Neuronal stem cell (in vitro differentiated cells): ENCODE data around the gene COPS7B.

ENCODE experiments used
- DNase-seq: peaks from one replicate; pipeline ENCODE4 v3.0.0-alpha.2; 2013; ENCODE audit warnings: low spot score
- H2AFZ ChIP-seq: one replicate; pipeline ENCODE4 v1.6.1; 2013; ENCODE audit warnings: mild to moderate bottlenecking, low read length, inconsistent platforms
- H2AK5ac ChIP-seq: 2 replicates; pipeline ENCODE4 v1.6.1; 2013; ENCODE audit warnings: low read depth, mild to moderate bottlenecking, inconsistent platforms, low read length, moderate library complexity, mixed read lengths
- H2BK120ac ChIP-seq: 2 replicates; pipeline ENCODE4 v1.6.1; 2013; ENCODE audit warnings: low read depth, mild to moderate bottlenecking, inconsistent platforms, low read length, moderate library complexity, mixed read lengths
- H2BK12ac ChIP-seq: one replicate; pipeline ENCODE4 v1.6.1; 2013; ENCODE audit warnings: low read length, inconsistent platforms
- H2BK15ac ChIP-seq: 2 replicates; pipeline ENCODE4 v1.6.1; 2013; ENCODE audit warnings: mild to moderate bottlenecking, low read length, inconsistent platforms, mixed read lengths
- H2BK5ac ChIP-seq: one replicate; pipeline ENCODE4 v1.6.1; 2013; ENCODE audit warnings: inconsistent platforms, mild to moderate bottlenecking, low read length, moderate library complexity
- H3K14ac ChIP-seq: one replicate; pipeline ENCODE4 v1.6.1; 2013; ENCODE audit warnings: low read length, inconsistent platforms
- H3K18ac ChIP-seq: 2 replicates; pipeline ENCODE4 v1.6.1; 2013; ENCODE audit warnings: low read length, inconsistent platforms
- H3K23ac ChIP-seq: 2 replicates; pipeline ENCODE4 v1.6.1; 2013; ENCODE audit warnings: low read depth, mild to moderate bottlenecking, mixed read lengths, low read length, inconsistent platforms; ENCODE audit not compliant: poor library complexity
- H3K27ac ChIP-seq: replicated peaks from 3 replicates; pipeline ENCODE4 v1.5.1; 2013; ENCODE audit warnings: low read length, inconsistent platforms
- H3K27me3 ChIP-seq, 3 experiments: 2 replicates each; pipeline ENCODE4 v1.6.1; 2013; ENCODE audit warnings: low read length in 3 of 3, mild to moderate bottlenecking in 2 of 3, inconsistent platforms in 1 of 3, low read depth in 1 of 3, mixed read lengths in 1 of 3, moderate library complexity in 1 of 3; ENCODE audit not compliant: control insufficient read depth in 3 of 3, insufficient read depth in 3 of 3
- H3K36me3 ChIP-seq, 2 donors: replicated peaks in 1 of 2; 2 replicates each; pipeline ENCODE4 v1.6.1; 2013; ENCODE audit warnings: low read length in 2 of 2; ENCODE audit not compliant: control insufficient read depth in 2 of 2, insufficient read depth in 2 of 2
- H3K4ac ChIP-seq: 2 replicates; pipeline ENCODE4 v1.6.1; 2013; ENCODE audit warnings: inconsistent platforms, mild to moderate bottlenecking, low read length, moderate library complexity
- H3K4me1 ChIP-seq, 2 donors: 1 replicate in 1 of 2; 2 replicates in 1 of 2; pipeline ENCODE4 v1.6.1; 2013; ENCODE audit warnings: low read length in 2 of 2, low read depth in 1 of 2; ENCODE audit not compliant: control insufficient read depth in 2 of 2, insufficient read depth in 1 of 2
- H3K4me2 ChIP-seq: one replicate; pipeline ENCODE4 v1.6.1; 2013; ENCODE audit warnings: mild to moderate bottlenecking, low read length, inconsistent platforms; ENCODE audit not compliant: insufficient read depth, poor library complexity, severe bottlenecking
- H3K4me3 ChIP-seq, 2 donors: 2 replicates each; pipeline ENCODE4 v1.5.1; 2013; ENCODE audit warnings: low read length in 2 of 2, mild to moderate bottlenecking in 2 of 2, inconsistent platforms in 1 of 2, moderate library complexity in 1 of 2
- H3K79me1 ChIP-seq: one replicate; pipeline ENCODE4 v1.6.1; 2013; ENCODE audit warnings: low read depth, mild to moderate bottlenecking, inconsistent platforms, low read length, moderate library complexity
- H3K9ac ChIP-seq: one replicate; pipeline ENCODE4 v1.6.1; 2013; ENCODE audit warnings: mild to moderate bottlenecking, low read depth, low read length, inconsistent platforms; ENCODE audit not compliant: poor library complexity
- H3K9me3 ChIP-seq, 2 donors: replicated peaks in 1 of 2; 2 replicates each; pipeline versions ENCODE3 to v1.6.1; 2013; ENCODE audit warnings: low read length in 2 of 2, mild to moderate bottlenecking in 2 of 2, inconsistent platforms in 1 of 2, low read depth in 1 of 2, mixed read lengths in 1 of 2, moderate library complexity in 1 of 2; ENCODE audit not compliant: control insufficient read depth in 2 of 2, insufficient read depth in 1 of 2
- H4K8ac ChIP-seq: one replicate; pipeline ENCODE4 v1.6.1; 2013; ENCODE audit warnings: low read depth, mild to moderate bottlenecking, inconsistent platforms, low read length, moderate library complexity
- H4K91ac ChIP-seq: one replicate; pipeline ENCODE4 v1.6.1; 2013; ENCODE audit warnings: low read length, low read depth, mild to moderate bottlenecking, inconsistent platforms; ENCODE audit not compliant: poor library complexity
- WGBS, 2 donors: extraction: QIAGEN DNeasy Blood & Tissue Kit; methylation state at CpG; one replicate each; pipeline ENCODE4 v1.1.7; 2013; ENCODE audit warnings: missing lambda C conversion rate in 2 of 2, mixed read lengths in 1 of 2; ENCODE audit not compliant: insufficient read length in 2 of 2, insufficient replicate concordance in 1 of 2; ENCODE audit errors: extremely low coverage in 2 of 2; 5-methylcytosine and 5-hydroxymethylcytosine counted together

COPS7B gene

DNA sequence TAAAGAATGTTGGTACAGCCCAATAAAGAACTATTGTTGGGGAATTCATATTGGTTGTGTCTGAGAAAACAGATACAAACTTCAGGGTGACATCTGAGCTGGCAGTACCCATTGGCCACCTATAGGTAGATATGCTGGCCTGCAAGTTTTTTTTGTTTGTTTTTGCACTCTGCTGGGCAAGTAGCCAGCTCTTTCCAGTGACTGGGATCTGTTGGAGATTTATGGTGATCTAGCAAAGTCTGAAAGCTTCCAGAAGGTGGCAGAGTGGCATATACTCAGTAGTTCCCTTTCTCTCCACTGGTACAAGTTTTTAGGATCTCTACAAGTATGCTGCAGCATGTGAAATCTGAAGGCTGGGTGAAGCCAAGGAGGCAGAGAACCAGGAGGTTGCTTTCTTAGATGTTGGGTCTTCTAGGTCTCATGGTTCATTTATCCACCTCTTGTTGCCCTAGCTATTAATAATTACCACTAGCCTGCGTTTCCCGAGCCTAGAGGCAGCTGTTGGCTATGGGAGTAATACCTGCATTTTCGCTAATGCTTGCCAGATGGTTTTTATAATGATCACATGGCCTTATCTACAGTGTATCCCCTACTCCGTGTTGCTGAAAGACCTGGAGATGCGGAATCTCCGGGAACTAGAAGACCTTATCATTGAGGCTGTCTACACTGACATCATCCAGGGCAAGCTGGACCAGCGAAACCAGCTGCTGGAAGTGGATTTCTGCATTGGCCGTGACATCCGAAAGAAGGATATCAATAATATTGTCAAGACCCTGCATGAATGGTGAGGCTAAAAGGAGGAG is 9.5 kb downstream of the COPS7B start:
- no peak overlapping the region for H2BK120ac ChIP-seq
- peaks cover 35 to 91% of the 10 kb centered on the region in 2 donors for H3K36me3 ChIP-seq
- H3K27me3 ChIP-seq, result no peaks in the 10 kb centered on the region
- H3K79me1 ChIP-seq, result no peaks in the 10 kb centered on the region
- no peaks in the 10 kb centered on the region for H3K9me3 ChIP-seq
- no peak overlapping the region for H4K91ac ChIP-seq
- H3K14ac ChIP-seq, result no peak overlapping the region
- no peak overlapping the region for H2AK5ac ChIP-seq
- H3K4ac ChIP-seq, result no peak overlapping the region
- DNase-seq, result no peak
- no peak overlapping the region for H4K8ac ChIP-seq
- H2BK12ac ChIP-seq, result no peak overlapping the region
- H3K27ac ChIP-seq, result no peak overlapping the region
- no peak overlapping the region for H2AFZ ChIP-seq
- no peaks in the 10 kb centered on the region for H3K4me1 ChIP-seq
- H3K18ac ChIP-seq, result no peak overlapping the region
- no CpG with 5 or more reads among the region's 9 CpGs for whole genome bisulfite sequencing, 2 donors
- H2BK15ac ChIP-seq, result no peak overlapping the region
- no peak overlapping the region for H3K9ac ChIP-seq
- H3K4me3 ChIP-seq, result no peak overlapping the region
- no peak overlapping the region for H3K4me2 ChIP-seq
- H2BK5ac ChIP-seq, result no peak overlapping the region
- H3K23ac ChIP-seq, result no peak overlapping the region

DNA sequence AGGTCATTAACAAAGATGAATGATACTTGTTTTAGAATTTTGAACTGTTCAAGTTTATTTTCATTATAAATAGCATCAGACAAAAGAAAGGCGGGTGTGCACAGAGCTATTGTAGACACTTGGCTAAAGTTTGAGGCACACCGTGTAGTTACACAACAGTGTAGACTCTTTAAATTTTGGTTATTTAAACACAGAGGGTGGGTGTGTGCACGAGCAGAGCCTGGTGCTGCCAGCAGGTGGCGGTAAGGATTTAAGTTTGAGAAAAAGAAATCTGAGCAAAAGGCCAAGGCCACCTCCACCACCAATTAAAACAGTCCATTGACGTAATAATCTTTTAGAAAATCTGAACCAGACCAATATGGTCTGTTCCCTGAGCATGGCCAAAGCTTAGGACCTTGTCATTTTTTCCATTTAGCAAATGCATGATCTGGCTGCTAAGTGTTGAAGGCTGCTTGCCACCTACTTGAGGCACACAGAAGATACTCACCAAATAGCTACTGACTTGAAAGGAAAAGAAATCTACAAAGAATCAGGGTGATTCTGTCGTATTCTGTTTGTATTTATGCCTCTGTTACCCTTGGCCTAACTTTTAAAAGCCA is 14.3 kb downstream of the COPS7B start:
- H2AK5ac ChIP-seq, result no peak overlapping the region
- H3K4me3 ChIP-seq, result no peak overlapping the region
- H3K4me1 ChIP-seq, result peaks cover 0 to 3% of the 10 kb centered on the region in 2 donors
- no peak overlapping the region for H2BK12ac ChIP-seq
- H3K27ac ChIP-seq, result no peak overlapping the region
- H3K9ac ChIP-seq, result no peak overlapping the region
- no peaks in the 10 kb centered on the region for H3K79me1 ChIP-seq
- H4K91ac ChIP-seq, result no peak overlapping the region
- no peak overlapping the region for H3K4me2 ChIP-seq
- H2BK120ac ChIP-seq, result no peak overlapping the region
- no peak overlapping the region for H2BK15ac ChIP-seq
- no peak overlapping the region for H4K8ac ChIP-seq
- no peak overlapping the region for H3K18ac ChIP-seq
- peak; percentile 24 for DNase-seq
- H2AFZ ChIP-seq, result no peak overlapping the region
- WGBS, 2 donors, result no CpG with 5 or more reads among the region's 6 CpGs
- H3K4ac ChIP-seq, result no peak overlapping the region
- no peaks in the 10 kb centered on the region for H3K27me3 ChIP-seq
- peaks cover 25 to 83% of the 10 kb centered on the region in 2 donors for H3K36me3 ChIP-seq
- no peaks in the 10 kb centered on the region for H3K9me3 ChIP-seq
- no peak overlapping the region for H2BK5ac ChIP-seq
- H3K23ac ChIP-seq, result no peak overlapping the region
- no peak overlapping the region for H3K14ac ChIP-seq

DNA sequence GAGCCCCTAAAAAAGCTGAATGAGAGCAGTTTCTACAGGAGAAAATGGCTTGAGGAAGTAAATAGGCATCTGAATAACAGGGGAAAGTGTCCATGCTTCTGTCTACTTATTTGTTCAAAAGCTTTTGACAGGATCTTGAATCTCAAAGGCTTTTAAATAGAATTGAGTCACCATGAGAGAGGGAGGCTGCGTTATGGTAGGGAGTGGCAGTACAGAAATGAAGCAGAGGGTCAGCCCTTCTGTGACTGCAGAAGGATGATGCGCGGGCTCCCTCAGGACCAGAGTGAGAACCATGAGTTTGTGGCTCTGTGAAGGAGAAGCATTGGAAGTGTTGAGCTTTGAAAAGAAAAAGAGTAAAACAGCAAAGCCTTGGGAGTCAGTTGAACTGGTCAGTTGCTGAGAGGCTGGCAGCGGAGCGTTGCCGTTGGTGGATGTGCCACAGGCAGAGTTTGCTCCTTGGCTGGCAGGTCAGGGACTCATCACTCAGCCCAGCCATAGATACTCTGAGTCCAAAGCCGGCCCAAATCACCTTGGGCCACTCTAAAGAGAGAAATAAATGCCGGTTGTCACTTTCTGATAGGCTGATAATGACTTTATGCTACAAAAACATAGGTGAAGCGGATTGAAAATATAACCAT is 17.4 kb downstream of the COPS7B start:
- H2BK5ac ChIP-seq, result no peak overlapping the region
- no peak overlapping the region for H3K27ac ChIP-seq
- H2BK12ac ChIP-seq, result no peak overlapping the region
- peaks cover 0 to 3% of the 10 kb centered on the region in 2 donors for H3K4me1 ChIP-seq
- H2BK120ac ChIP-seq, result no peak overlapping the region
- no peak overlapping the region for H3K4me2 ChIP-seq
- no peaks in the 10 kb centered on the region for H3K27me3 ChIP-seq
- H2AK5ac ChIP-seq, result no peak overlapping the region
- no peak overlapping the region for H2AFZ ChIP-seq
- no peaks in the 10 kb centered on the region for H3K9me3 ChIP-seq
- H4K8ac ChIP-seq, result no peak overlapping the region
- no peak for DNase-seq
- H3K23ac ChIP-seq, result no peak overlapping the region
- H3K9ac ChIP-seq, result no peak overlapping the region
- no peaks in the 10 kb centered on the region for H3K79me1 ChIP-seq
- no peak overlapping the region for H3K14ac ChIP-seq
- peaks cover 27 to 86% of the 10 kb centered on the region in 2 donors for H3K36me3 ChIP-seq
- no peak overlapping the region for H2BK15ac ChIP-seq
- no peak overlapping the region for H4K91ac ChIP-seq
- no peak overlapping the region for H3K4me3 ChIP-seq
- no CpG with 5 or more reads among the region's 9 CpGs for WGBS, 2 donors
- H3K18ac ChIP-seq, result no peak overlapping the region
- no peak overlapping the region for H3K4ac ChIP-seq

DNA sequence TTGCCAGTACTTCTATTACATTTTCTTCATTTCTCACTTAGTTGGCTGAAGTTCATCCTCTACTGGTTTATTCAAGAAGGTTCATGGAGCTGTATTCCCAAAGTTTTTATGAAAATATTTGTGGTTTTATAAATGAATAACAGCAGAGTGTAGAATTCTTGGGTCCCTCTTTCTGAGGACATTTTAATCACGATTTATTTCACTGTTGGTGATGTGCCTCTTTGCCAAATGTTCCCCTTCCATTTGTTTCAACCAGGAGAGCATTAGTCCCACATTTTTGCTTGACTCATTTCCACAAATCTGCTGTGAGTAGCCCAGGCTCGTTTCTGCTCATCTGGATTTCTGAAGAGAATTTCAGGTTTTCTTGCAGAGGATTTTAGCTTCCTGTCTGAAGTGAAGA is 20.8 kb downstream of the COPS7B start:
- no peak overlapping the region for H3K18ac ChIP-seq
- peaks cover 33 to 84% of the 10 kb centered on the region in 2 donors for H3K36me3 ChIP-seq
- no peak overlapping the region for H2AK5ac ChIP-seq
- no peak overlapping the region for H4K8ac ChIP-seq
- H3K9ac ChIP-seq, result no peak overlapping the region
- H2BK12ac ChIP-seq, result no peak overlapping the region
- H3K27me3 ChIP-seq, result peaks cover 0 to 3% (median 0%) of the 10 kb centered on the region in 3 experiments
- H3K4me2 ChIP-seq, result no peak overlapping the region
- H2BK5ac ChIP-seq, result no peak overlapping the region
- H2BK15ac ChIP-seq, result no peak overlapping the region
- H2BK120ac ChIP-seq, result no peak overlapping the region
- H3K14ac ChIP-seq, result no peak overlapping the region
- no peaks in the 10 kb centered on the region for H3K9me3 ChIP-seq
- no CpG with 5 or more reads among the region's 2 CpGs for WGBS, 2 donors
- H3K27ac ChIP-seq, result no peak overlapping the region
- no peak overlapping the region for H4K91ac ChIP-seq
- DNase-seq, result no peak
- no peak overlapping the region for H3K23ac ChIP-seq
- H3K79me1 ChIP-seq, result no peaks in the 10 kb centered on the region
- peaks cover 0 to 3% of the 10 kb centered on the region in 2 donors for H3K4me1 ChIP-seq
- no peak overlapping the region for H3K4me3 ChIP-seq
- no peak overlapping the region for H3K4ac ChIP-seq
- no peak overlapping the region for H2AFZ ChIP-seq
